Measurements from ENCODE around the gene ABCC11. TPM values are rescaled to one million over a fixed set of nuclear protein-coding genes. Genes with fewer than 3 reads are reported as not detected.
A peak's percentile ranks its signal among the peaks of the same experiment; 100 is the strongest.

The ABCC11 gene
- total and polyA plus RNA-seq, 12 donors: 0.01 to 0.61 (median 0.24) TPM; not detected in 5

DNA sequence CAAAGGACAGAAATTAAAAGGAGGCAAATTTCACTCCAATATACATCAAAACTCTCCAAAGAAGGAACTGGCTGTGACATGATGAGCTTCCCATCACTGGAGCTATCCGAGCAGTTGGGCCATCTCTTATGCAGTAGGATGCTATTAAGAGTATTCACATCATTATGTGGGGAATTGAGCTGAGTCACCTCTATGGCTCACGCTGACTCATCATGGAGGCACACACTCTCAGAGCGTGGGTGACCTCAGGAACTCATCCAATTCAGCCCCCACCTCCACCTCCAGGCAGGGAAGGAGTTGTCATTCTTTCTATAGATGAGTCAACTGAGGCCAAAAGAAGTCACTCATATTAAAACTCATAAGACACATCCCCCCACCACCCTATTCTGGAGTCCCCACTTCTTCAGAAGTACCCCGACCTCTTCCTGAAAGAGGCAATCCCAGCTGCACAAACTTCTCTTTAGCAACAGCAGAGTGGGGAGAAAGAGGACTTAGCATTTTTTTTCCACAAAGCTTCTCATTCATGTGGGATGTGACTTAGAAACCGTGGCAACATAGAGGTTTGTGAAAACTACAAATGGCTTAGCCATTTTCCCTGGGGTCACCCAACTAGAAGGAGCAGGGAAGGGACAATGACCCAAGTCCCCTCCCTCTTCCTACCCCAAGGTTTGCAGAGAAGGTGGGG is 124.1 kb downstream of the ABCC11 start:
- Histone ChIP-seq H3K9me3 (no peaks in the 10 kb centered on the region), H3K36me3 (no peaks in the 10 kb centered on the region), H3K27me3 (no peaks in the 10 kb centered on the region), H3K4me3 (no peak overlapping the region), H3K4me1 (peaks cover 0 to 35% (median 24%) of the 10 kb centered on the region in 9 donors), H3K27ac (peak overlapping the region in 1 of 10 donors; percentile 81)
- DNase-seq (no peak), ATAC-seq (peak in 2 of 8 donors; percentile 32 to 62)
- TF ChIP-seq, protein P1, sequence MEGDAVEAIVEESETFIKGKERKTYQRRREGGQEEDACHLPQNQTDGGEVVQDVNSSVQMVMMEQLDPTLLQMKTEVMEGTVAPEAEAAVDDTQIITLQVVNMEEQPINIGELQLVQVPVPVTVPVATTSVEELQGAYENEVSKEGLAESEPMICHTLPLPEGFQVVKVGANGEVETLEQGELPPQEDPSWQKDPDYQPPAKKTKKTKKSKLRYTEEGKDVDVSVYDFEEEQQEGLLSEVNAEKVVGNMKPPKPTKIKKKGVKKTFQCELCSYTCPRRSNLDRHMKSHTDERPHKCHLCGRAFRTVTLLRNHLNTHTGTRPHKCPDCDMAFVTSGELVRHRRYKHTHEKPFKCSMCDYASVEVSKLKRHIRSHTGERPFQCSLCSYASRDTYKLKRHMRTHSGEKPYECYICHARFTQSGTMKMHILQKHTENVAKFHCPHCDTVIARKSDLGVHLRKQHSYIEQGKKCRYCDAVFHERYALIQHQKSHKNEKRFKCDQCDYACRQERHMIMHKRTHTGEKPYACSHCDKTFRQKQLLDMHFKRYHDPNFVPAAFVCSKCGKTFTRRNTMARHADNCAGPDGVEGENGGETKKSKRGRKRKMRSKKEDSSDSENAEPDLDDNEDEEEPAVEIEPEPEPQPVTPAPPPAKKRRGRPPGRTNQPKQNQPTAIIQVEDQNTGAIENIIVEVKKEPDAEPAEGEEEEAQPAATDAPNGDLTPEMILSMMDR (IDR thresholded peaks at IDR 0.05): no peak
- WGBS, 2 donors: 75 to 76% methylated on average over 5 of the region's 5 CpGs
- intact Hi-C loops (cut with DNase I): no loop called here

DNA sequence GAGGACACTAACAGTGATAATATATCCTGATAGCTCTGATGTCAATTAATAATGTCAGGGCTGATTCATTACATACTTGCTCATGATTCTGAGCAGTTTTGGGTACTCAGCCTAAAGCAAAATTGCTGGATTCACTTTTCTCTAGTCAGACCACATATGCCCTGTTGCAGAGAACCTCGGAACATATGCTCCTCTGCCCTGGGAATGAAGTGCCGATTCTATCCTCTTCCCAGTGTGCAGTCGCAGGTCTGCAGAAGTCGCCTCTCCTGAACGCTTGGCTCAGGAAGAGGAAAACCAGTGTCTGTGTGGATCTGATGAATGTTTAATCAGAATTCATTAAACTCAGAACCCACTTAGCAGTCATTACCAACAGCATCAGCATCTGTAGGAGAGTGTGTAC is 126.1 kb downstream of the ABCC11 start:
- no peaks in the 10 kb centered on the region for H3K9me3 ChIP-seq
- H3K36me3 ChIP-seq: no peaks in the 10 kb centered on the region
- ATAC-seq: no peak
- intact Hi-C loops (cut with DNase I): no loop called here
- no peak for DNase-seq
- H3K4me1 ChIP-seq: peaks cover 0 to 19% (median 4%) of the 10 kb centered on the region in 9 donors
- no peaks in the 10 kb centered on the region for H3K27me3 ChIP-seq
- no peak overlapping the region for H3K27ac ChIP-seq
- TF ChIP-seq, protein P1 (IDR thresholded peaks at IDR 0.05): no peak
- no peak overlapping the region for H3K4me3 ChIP-seq
- 78 to 79% methylated on average over 5 of the region's 5 CpGs for WGBS, 2 donors

DNA sequence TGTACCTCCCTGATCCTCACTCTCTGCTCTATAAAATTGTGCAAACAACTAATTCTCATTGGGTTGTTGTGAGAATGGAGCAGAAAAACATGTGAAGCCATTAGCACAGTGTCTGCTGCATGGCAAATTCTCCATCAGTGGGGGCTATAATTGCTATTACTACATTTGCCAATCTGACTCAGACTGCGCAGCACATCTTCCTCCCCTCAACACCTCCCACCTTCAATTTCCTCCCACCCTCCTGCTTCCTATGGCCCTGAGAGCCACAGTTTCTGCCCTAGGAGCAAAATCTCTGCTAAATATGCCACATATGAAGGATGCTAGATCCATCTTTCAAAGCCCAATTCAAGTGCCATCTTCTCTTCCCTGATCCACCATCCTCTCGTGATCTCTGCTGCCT is 128.5 kb downstream of the ABCC11 start:
- Histone ChIP-seq H3K27me3 (no peaks in the 10 kb centered on the region), H3K36me3 (no peaks in the 10 kb centered on the region), H3K4me3 (no peak overlapping the region), H3K27ac (no peak overlapping the region), H3K9me3 (no peaks in the 10 kb centered on the region), H3K4me1 (peaks cover 0 to 16% (median 0%) of the 10 kb centered on the region in 9 donors)
- 85 to 93% methylated on average over 2 of the region's 2 CpGs for WGBS, 2 donors
- TF ChIP-seq, protein P1 (IDR thresholded peaks at IDR 0.05): no peak
- ATAC-seq: no peak
- no peak for DNase-seq
- intact Hi-C loops (cut with DNase I): no loop called here

DNA sequence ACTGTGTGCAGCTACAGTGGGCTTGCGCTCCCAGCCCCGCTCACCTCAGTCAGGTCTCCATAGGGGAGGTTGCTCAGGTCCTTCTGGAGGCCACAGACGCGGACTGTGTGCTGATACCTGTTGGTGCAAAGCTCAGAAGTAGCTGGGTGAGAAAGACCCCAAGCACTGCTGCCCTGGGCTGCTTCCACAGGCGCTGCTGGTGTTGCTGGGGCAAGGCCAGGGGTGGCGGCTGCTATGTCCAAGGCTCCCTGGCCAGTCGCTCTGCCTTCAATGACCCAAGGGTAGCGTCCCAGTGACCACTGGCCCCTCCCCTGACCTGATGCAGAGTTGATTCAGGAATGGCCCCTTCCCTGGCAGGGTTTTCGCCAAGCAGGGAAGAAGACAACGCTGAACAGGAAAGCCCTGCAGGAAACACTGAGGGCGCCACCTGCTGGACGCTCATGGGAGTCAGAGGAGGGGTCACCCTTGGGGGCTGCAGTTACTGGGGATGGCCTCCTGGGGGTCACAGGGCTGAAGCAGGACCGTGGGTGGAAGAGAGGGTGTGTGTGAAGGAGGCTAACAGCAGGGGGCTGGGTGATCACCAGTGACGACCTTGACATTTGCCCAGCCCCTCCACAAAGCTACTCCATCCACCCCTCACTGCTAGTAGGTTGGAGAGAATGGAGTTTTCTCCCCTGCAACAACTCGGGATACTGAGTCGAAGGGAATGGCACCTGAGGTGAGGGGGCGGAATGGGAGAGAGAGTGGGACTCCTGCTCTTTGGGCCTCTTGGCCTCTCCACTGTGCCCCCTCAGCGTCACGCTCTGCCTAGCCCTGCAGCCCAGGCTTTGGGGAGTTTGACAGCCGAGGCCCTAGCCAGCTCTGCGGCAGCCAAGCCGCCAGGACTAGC is 129.9 kb downstream of the ABCC11 start:
- Histone ChIP-seq H3K4me3 (no peak overlapping the region), H3K36me3 (no peaks in the 10 kb centered on the region), H3K4me1 (peaks cover 0 to 12% (median 3%) of the 10 kb centered on the region in 9 donors), H3K27ac (no peak overlapping the region), H3K27me3 (no peaks in the 10 kb centered on the region), H3K9me3 (no peaks in the 10 kb centered on the region)
- WGBS, 2 donors: 72 to 74% methylated on average over 22 of the region's 22 CpGs
- intact Hi-C loops (cut with DNase I): no loop called here
- peak in 3 of 8 donors; percentile 8 to 33 (median 11) for ATAC-seq
- DNase-seq: peak; percentile 29 to 53
- TF ChIP-seq, protein P1 (IDR thresholded peaks at IDR 0.05): peak in 8 of 9 donors; percentile 31 to 72 (median 63)

Other genes with a start within 250 kb of the ABCC11 start
- gene ABCC12, start 91.5 kb downstream of the ABCC11 start, total RNA-seq: under 1 TPM in 2 of 10 donors, not detected in 8; 0.07 to 0.20 TPM
- under 1 TPM in 1 of 2 donors, not detected in 1; 0.01 TPM for gene ABCC12, start 91.5 kb downstream of the ABCC11 start, polyA plus RNA-seq
- 10 to 100 TPM; 66.2 to 86.6 (median 75.4) TPM for gene LONP2, start 3.2 kb downstream of the ABCC11 start, total RNA-seq
- gene LONP2, start 3.2 kb downstream of the ABCC11 start, polyA plus RNA-seq: 10 to 100 TPM; 16.5 to 53.8 TPM
- 10 to 100 TPM; 12.2 to 17.2 (median 14.5) TPM for gene SIAH1, start 137.9 kb upstream of the ABCC11 start, total RNA-seq
- gene SIAH1, start 137.9 kb upstream of the ABCC11 start, polyA plus RNA-seq: 10 to 100 TPM; 10.1 to 11.1 TPM